Measurements from ENCODE around the gene SUGP1. TPM values are rescaled to one million over a fixed set of nuclear protein-coding genes. Genes with fewer than 3 reads are reported as not detected.

The SUGP1 gene
- total and polyA plus RNA-seq, 2 of the 4 experiments (the other 2 are of a cell fraction), result 33.2 to 35.8 TPM

- TF ChIP-seq RAD21 (IDR thresholded peaks at IDR 0.05; ENCODE audit: low read length), result peak; percentile 66
- TF ChIP-seq FOS (IDR thresholded peaks at IDR 0.05; ENCODE audit: low read depth, low read length), result no peak
Measured at GRCh38 chr19:19342086-19343015, 22.0 kb upstream of the SUGP1 start (continued).

GRCh38 chr19:19341026-19341425, 20.7 kb upstream of the SUGP1 start:
- Histone ChIP-seq H3K14ac (replicated peaks; ENCODE audit: low read depth, low read length) (no peak overlapping the region), H2BK120ac (ENCODE audit: low read depth, low read length) (no peak overlapping the region), H2AFZ (replicated peaks; ENCODE audit: low read length, poor library complexity) (no peak overlapping the region), H4K5ac (ENCODE audit: low read depth, low read length) (no peak overlapping the region), H2BK5ac (ENCODE audit: low read depth, low read length, poor library complexity, severe bottlenecking) (no peak overlapping the region), H3K4me1 (ENCODE audit: control insufficient read depth, insufficient read depth, low read length) (no peaks in the 10 kb centered on the region), H3K23ac (ENCODE audit: low read depth, low read length) (no peak overlapping the region), H3K27me3 (ENCODE audit: control insufficient read depth, insufficient read depth, low read length) (no peaks in the 10 kb centered on the region), H3K4me3 (ENCODE audit: insufficient read depth, low read depth, low read length) (no peak overlapping the region), H3K4ac (ENCODE audit: low read depth, low read length) (no peak overlapping the region), H2AK9ac (replicated peaks; ENCODE audit: low read depth, low read length, poor library complexity) (no peak overlapping the region), H3K18ac (ENCODE audit: low read depth, low read length) (no peak overlapping the region), H3K9me3 (ENCODE audit: control insufficient read depth, insufficient read depth, low read length) (no peaks in the 10 kb centered on the region), H3K9ac (ENCODE audit: low read depth, low read length) (no peak overlapping the region), H2BK15ac (ENCODE audit: low read depth, low read length) (no peak overlapping the region), H4K20me1 (ENCODE audit: insufficient read depth, low read length) (peaks cover 17% of the 10 kb centered on the region), H4K8ac (ENCODE audit: low read depth in 2 of 2, low read length in 2 of 2) (no peak overlapping the region), H2BK20ac (ENCODE audit: low read depth, low read length) (no peak overlapping the region), H2AK5ac (ENCODE audit: low read depth, low read length) (no peak overlapping the region), H3K9me1 (ENCODE audit: insufficient read depth, low read length) (no peaks in the 10 kb centered on the region), H3K27ac (ENCODE audit: insufficient read depth, low read length) (no peak overlapping the region), H4K91ac (ENCODE audit: insufficient read depth, low read depth, low read length) (no peak overlapping the region), H3K36me3 (ENCODE audit: control insufficient read depth, insufficient read depth, low read length) (peaks cover 80% of the 10 kb centered on the region), H3K56ac (ENCODE audit: extremely low read depth, insufficient read depth, low read length) (no peak overlapping the region), H3K4me2 (ENCODE audit: low read depth, low read length) (no peak overlapping the region), H3K79me1 (ENCODE audit: low read depth in 1 of 2, low read length in 2 of 2) (peaks cover 4 to 12% of the 10 kb centered on the region in 2 experiments; a peak in 3 of 4 replicates)
- 100% methylated on average over 2 of the region's 11 CpGs; no CpG with 5 or more reads in 1 of the 2 experiments for WGBS, 2 experiments (ENCODE audit: extremely low coverage in 2 of 2, insufficient read length in 1 of 2)
- intact Hi-C loops (cut with micrococcal nuclease) (no loop called here), dilution Hi-C loops (cut with HindIII; ENCODE audit: low sequenced_read_pairs, unreplicated experiment) (no loop called here), in situ Hi-C loops (cut with MboI; ENCODE audit: low sequenced_read_pairs) (no loop called here)
- TF ChIP-seq CEBPB (IDR thresholded peaks at IDR 0.05; ENCODE audit: low read depth, low read length) (no peak), POLR2A (IDR thresholded peaks at IDR 0.05; ENCODE audit: low read depth, low read length) (no peak), RAD21 (IDR thresholded peaks at IDR 0.05; ENCODE audit: low read length) (no peak), MXI1 (IDR thresholded peaks at IDR 0.05; ENCODE audit: borderline replicate concordance, low read depth, low read length) (no peak)
- CTCF ChIA-PET, result no interaction called here
- no peak for DNase-seq
- BruUV-seq (replicated peaks), result no TSS peak
- ATAC-seq (ENCODE audit: low read depth), result no peak
- POLR2A ChIA-PET (ENCODE audit: unreplicated experiment), result no interaction called here

All from IMR-90 (cell line).